ENCODE measurements around the gene CRTAC1.

The CRTAC1 gene

GRCh38 chr10:97831259-97831658 lies 199.2 kb downstream of the CRTAC1 start:
- DNase-seq: no peak

GRCh38 chr10:97830064-97830463 lies 200.4 kb downstream of the CRTAC1 start:
- no peak for DNase-seq

DNA sequence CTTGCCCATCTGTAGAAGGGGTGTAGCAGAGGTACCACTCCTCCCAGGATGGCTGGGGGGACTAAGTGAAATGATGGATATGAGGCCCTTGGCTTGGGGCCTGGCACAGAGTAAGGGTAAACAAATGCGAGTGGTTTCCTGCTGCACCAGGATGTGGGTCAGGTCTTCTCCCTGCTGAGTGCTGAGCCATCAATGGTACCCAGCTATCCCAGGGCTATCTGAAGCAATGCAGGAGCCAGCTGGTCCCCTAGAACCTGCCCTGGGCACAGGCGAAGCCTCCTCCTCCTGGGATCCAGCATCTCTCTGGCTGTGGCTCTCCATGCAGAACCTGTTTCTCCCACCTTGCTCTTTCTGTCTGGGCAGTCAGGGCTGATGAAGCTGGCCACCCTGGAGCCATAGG lies 201.7 kb downstream of the CRTAC1 start:
- no peak for DNase-seq

GRCh38 chr10:97827702-97828291 lies 202.6 kb downstream of the CRTAC1 start:
- DNase-seq: no peak

GRCh38 chr10:97826892-97827291 lies 203.5 kb downstream of the CRTAC1 start:
- no peak for DNase-seq

DNA sequence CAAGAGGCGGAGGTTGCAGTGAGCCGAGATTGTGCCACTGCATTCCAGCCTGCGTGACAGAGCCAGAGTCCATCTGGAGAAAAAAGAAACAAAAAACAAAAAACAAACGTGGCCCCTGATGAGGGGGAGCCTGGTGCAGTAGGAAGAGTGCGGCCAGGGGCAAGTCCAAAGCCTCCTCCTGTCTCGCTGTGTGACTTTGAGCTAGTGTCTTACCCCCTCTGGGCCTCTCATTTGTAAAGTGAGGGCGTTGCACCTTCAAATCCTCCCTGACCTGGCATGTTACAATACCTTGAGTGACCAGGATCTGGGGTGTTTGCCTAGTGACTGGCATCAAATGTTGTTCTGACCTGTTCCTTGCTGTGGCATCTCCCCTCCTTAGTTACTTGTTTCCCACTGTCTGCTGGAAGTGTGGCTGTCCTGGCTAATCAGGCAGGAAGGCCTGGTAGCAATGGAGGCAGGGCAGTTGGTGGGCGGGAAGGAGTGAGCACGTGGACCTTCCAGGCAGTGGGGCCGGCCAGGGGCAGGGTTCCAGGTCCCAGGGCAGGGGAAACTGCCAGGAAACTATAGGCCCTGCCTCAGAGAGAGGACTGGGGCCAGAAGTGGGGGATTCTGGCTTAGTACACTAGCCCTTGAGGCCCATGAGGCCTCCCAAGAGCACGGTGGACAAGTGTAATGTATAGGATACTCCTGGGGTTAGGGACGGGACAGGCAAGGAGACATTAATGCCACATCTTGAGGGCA lies 205.2 kb downstream of the CRTAC1 start:
- no peak for DNase-seq

DNA sequence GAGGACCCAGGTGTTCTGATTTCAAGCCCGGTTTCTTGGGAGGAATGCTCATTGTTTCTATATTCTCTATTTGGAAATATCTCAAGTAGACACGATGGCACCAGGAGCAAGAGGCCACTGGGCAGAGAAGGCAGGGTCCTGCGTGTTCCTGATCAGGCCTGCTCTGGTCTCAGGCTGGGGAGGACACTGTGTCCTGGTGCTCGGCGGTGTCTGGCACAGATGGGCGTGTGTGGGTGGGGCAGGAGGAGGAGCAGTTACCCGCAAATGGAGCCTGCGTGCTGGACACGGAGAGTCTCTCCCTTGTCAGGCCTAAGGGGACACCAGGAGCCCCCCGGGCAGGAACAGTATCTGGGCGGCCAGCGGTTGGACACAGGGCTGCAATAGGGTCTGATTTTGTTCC lies 206.7 kb downstream of the CRTAC1 start:
- DNase-seq: no peak

- DNase-seq: no peak
Observed at GRCh38 chr10:97822261-97822687, 208.1 kb downstream of the CRTAC1 start.

GRCh38 chr10:97821308-97822038 lies 208.9 kb downstream of the CRTAC1 start:
- DNase-seq: no peak

DNA sequence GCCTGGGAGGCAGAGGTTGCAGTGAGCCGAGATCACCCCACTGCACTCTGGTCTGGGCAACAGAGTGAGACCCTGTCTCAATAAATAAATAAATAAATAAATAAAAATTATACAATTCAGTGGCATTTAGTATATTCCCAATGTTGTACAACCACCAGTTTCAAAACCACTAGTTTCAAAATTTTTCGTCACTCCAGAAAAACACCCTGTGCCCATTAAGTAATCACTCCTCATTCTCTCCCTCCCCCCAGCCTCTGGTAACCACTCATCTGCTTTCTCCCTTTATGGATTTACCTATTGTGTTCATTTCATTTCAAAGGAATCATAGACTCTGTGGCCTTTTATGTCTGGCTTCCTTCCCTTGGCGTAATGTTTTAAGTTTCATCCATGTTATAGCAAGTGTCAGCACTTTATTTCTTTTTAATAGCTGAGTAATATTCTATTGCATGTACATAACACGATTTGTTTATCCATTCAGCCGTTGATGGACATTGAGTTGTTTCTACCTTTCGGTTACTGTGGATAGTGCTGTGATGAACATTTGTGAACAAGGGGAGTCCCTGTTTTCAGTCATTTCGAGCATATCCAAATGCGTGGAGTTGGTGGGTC lies 210.2 kb downstream of the CRTAC1 start:
- no peak for DNase-seq

DNA sequence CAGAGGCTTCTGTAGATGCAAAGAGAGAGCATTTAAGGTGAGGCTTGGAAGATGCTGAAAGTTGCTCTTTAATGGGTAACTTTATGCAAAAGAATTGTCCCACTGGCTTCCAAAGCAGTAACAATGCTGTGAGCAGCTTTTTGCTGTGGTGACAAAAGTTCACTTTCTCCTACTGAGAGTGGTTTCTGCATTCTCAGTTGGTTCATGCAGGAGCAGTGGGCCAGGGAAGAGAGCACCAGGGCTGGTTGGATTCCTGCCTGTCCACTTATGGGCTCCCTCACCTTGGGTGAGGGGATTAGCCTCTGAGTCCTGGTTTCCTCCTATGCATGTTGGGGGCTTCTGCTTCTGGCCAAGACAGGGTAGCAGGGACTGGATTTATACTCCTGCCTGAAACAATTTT lies 211.8 kb downstream of the CRTAC1 start:
- DNase-seq: no peak

GRCh38 chr10:97816609-97817008 lies 213.8 kb downstream of the CRTAC1 start:
- DNase-seq: no peak
